KOPT-K1 (cell line): ENCODE measurements around the gene BMP4.

Source experiments
- H3K27ac ChIP-seq: fragments of 200-600 bp; sonication (generic); 2 replicates; pipeline ENCODE4 v1.5.1; 2016; ENCODE audit warnings: antibody characterized with exemption, mild to moderate bottlenecking, low read depth, low read length; ENCODE audit not compliant: poor library complexity, severe bottlenecking
- H3K36me3 ChIP-seq: fragments of 200-600 bp; sonication (generic); 2 replicates; pipeline ENCODE4 v1.5.1; 2017; ENCODE audit warnings: antibody characterized with exemption, mild to moderate bottlenecking, low read length, moderate library complexity; ENCODE audit not compliant: insufficient read depth
- H3K9me3 ChIP-seq: fragments of 200-600 bp; sonication (generic); 2 replicates; pipeline ENCODE4 v1.5.1; 2017; ENCODE audit warnings: antibody characterized with exemption, low read length, mild to moderate bottlenecking; ENCODE audit not compliant: insufficient read depth, poor library complexity, severe bottlenecking

Gene BMP4

DNA sequence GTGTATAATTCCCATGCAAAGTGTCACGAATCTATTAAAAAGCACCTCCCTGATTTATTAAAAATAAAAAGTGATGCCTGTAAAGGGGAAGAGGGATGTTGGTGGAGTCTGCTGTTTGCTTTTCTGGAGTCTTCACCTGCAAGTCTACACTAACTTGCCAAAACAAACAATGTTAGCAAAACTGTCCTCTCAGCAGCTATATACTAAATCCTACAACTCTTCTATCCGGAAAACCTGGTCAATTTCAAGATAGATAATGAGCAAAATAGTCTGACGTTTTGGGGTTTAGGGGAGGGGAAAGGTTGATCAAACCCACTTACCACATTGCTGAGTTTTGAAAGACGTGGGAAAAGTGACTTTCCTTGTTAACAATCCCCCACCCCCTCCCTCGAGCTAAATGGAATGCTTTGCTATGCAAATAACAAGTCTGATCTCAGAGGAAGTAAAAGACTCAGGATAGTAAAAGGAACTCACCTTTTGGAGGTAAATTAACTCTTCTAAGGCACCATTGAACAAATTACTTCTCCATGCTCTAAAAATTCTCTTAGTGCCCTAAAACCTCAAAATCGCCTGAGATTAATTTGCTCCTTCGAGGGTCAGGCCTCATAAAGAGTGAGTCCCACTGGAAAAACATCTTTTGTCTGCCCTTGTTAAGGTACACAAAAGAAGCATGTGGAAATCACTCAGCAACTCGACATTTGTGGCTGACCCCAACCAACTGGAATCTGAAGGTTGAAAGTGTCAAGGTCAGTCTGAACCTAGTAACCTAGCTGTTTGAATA lies 13.5 kb downstream of the BMP4 start:
- H3K9me3 ChIP-seq: no peaks in the 10 kb centered on the region
- no peak overlapping the region for H3K27ac ChIP-seq
- no peaks in the 10 kb centered on the region for H3K36me3 ChIP-seq

DNA sequence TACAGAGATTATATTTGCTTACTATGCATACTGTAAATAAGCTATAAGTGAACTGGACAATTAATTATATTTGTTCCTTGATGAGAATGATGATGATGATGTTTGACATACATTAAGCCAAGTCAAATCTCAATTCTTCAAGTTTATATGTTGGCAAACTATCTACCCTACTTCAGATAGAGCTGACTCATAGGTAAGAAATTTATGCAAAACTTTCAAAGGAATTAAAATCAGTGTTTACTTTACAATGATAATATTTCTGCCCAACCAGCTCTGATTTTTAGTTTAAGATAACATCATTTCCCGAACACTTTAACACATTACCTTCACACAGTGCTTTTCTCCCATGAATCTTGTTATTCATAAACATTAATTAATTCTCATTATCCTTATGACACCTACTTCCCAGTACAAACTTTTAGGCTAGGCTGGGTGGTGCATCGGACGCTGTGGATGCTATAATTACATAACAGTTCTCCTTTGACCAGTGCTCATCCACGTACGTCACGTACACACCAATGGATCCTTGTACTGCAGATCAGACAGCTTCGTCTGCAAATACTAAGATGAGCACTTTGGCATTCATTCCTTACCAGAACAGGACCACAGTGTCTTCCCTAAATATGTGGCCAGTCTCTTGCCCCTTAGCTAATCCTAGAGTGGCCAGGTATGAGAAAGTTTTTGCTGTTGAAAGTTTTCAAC lies 18.3 kb downstream of the BMP4 start:
- no peak overlapping the region for H3K27ac ChIP-seq
- H3K9me3 ChIP-seq: no peaks in the 10 kb centered on the region
- no peaks in the 10 kb centered on the region for H3K36me3 ChIP-seq

GRCh38 chr14:53934778-53935414 lies 21.7 kb downstream of the BMP4 start:
- H3K9me3 ChIP-seq: no peaks in the 10 kb centered on the region
- no peak overlapping the region for H3K27ac ChIP-seq
- no peaks in the 10 kb centered on the region for H3K36me3 ChIP-seq

DNA sequence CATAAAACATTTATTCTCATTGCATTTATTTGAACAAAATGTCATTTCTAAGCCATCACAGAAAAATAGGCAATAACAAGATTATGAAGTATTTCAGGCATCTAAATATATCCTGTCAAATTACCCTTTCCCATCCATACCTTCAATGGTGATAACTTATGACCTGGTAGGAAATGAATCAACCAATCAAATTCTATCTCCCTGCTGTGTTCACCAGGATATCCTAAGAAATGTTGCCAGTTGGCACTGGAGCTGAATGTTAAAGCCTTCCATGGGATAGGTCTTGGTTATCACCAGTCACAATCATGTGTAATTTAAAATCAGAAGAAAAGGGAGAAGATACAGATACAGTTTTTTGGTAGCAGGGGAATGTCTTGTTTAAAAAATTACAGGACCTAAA lies 23.7 kb downstream of the BMP4 start:
- no peak overlapping the region for H3K27ac ChIP-seq
- H3K9me3 ChIP-seq: no peaks in the 10 kb centered on the region
- H3K36me3 ChIP-seq: no peaks in the 10 kb centered on the region

DNA sequence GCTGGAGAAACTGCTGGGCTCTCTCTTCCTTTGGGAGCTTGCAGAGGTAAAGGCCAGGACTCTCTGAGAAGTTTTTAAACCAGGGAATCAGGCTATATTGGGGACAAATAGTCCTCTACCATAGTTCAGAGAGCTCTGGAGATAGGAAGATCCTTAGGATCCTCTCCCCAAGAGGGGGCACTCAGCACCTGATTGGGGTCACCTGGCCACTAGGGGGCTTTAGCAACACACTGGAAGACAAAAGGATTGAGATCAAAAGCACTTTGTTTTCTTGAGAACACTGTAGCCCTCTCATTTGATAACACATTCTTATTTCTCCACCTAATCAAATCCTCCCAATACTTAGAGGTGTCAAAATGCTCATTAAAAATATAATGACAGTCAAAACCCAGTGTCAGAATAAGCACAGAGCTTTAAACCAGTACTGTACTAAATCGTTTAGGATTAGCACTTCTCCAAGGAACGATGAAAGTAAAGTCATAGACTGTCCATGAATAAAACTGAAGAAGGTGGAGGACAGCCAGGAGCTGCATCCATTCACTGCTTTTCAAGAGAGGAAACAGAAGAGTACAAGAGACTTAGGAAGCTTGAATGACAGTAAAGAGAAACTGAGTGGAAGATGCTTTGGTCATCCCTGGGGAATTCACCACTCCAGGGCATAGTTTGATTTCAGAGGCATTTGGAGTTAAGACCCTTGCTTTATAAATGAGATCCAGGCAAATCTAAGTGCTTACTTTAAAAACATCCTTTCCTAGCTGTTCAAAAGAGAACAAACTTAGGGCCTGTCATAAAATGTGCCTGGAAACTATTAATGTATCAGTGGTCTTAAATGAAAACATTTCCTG lies 26.5 kb downstream of the BMP4 start:
- H3K36me3 ChIP-seq: no peaks in the 10 kb centered on the region
- no peaks in the 10 kb centered on the region for H3K9me3 ChIP-seq
- H3K27ac ChIP-seq: no peak overlapping the region

DNA sequence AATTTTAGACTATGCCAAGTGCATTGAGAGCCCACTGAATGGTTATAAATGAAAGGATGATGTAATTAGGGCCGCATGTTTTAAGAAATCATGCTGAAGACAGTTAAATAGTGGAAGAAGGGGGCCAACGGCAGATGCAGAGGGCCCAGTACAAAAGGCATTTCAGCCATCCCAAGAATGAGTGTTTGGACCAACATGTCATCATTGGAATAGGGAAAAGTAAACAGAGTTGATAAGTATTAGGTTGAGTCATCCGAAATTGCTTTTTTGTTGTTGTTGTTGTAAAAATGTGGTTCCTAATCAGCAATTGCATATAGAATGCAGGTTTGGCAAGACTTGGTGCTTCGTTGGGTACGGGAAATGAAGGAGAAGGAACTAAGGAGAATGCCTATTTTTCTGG lies 29.5 kb downstream of the BMP4 start:
- Histone ChIP-seq H3K27ac (no peak overlapping the region), H3K9me3 (no peaks in the 10 kb centered on the region), H3K36me3 (no peaks in the 10 kb centered on the region)

DNA sequence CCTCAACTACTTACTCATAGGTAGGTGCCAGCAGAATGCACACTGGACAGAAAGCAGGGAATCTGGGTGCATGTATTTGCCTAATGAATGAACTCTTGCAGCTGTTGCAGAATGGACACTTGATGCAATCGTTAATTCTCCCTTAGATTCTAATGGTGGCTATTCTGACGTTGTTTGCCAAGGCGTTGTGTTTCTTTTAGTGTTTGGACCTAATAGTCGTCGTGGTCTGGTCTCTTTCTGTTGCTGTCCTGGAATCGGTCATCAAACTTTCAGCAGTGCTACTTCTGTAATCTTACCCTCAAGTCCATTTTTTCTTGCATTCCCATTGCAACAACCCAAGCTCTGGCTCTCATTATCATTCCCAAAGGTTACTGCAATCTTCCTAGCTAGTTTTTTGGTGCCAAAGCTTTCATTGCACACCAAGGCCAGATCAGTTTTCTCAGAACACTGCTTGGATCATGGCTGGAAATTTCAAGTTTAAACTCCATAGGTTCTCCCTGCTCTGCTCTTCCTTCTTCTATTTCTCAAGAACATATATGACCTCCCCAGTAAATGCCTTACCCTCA lies 31.3 kb downstream of the BMP4 start:
- no peak overlapping the region for H3K27ac ChIP-seq
- H3K36me3 ChIP-seq: no peaks in the 10 kb centered on the region
- H3K9me3 ChIP-seq: no peaks in the 10 kb centered on the region

DNA sequence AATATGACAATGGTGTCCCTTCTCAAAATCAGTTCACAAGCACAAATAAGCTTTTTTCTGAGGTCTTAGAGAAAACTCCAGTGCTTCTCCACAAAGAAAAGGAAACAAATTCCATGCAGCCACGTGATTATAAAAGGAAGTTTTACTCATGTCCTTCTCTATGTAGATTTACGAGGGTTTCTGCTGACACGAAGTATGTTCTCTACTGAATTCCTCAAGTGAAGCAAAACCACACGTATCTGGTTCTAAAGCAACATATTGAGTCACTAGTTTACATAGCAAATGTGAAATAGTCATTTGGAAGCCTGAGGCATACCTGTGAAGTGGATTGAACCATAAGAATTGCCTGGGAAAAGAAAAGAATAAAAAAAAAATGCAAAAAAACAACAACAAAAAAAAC lies 31.9 kb downstream of the BMP4 start:
- no peaks in the 10 kb centered on the region for H3K36me3 ChIP-seq
- no peak overlapping the region for H3K27ac ChIP-seq
- no peaks in the 10 kb centered on the region for H3K9me3 ChIP-seq

- Histone ChIP-seq H3K36me3 (no peaks in the 10 kb centered on the region), H3K27ac (no peak overlapping the region), H3K9me3 (no peaks in the 10 kb centered on the region)
Observed at GRCh38 chr14:53921027-53921426, 35.6 kb downstream of the BMP4 start.

- H3K9me3 ChIP-seq: no peaks in the 10 kb centered on the region
Observed at GRCh38 chr14:53916239-53916638, 40.4 kb downstream of the BMP4 start.

DNA sequence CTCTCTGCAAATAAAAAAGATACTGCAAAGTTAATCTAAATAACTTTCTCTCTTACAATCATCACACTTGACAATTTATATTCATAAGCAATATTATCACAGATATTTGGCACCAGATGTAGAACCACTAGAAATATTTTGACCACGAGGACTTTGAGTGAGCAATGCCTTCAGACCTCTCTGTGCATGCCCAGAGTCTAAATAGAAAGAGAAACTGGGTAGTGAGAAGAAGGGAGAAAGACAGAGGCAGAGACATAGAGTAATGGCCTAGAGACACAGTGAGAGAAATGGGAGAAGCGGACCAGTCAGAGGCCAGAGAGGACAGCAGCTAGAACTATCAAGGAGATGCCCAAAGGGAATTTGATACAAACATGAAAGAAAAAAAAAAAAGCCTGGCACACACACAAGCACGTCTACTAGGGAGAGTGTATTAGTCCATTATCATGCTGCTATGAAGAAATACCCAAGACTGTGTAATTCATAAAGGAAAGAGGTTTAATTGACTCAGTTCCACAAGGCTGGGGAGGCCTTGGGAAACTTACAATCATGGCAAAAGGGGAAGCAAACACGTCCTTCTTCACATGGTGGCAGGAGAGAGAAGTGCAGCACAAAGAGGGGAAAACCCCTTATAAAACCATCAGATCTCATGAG lies 41.1 kb downstream of the BMP4 start:
- H3K36me3 ChIP-seq: no peaks in the 10 kb centered on the region
- no peak overlapping the region for H3K27ac ChIP-seq
- no peaks in the 10 kb centered on the region for H3K9me3 ChIP-seq

More at GRCh38 chr14:53916239-53916638, 40.4 kb downstream of the BMP4 start:
- Histone ChIP-seq H3K36me3 (no peaks in the 10 kb centered on the region), H3K27ac (no peak overlapping the region)

GRCh38 chr14:53912021-53912420 lies 44.6 kb downstream of the BMP4 start:
- Histone ChIP-seq H3K36me3 (no peaks in the 10 kb centered on the region), H3K27ac (no peak overlapping the region), H3K9me3 (no peaks in the 10 kb centered on the region)

DNA sequence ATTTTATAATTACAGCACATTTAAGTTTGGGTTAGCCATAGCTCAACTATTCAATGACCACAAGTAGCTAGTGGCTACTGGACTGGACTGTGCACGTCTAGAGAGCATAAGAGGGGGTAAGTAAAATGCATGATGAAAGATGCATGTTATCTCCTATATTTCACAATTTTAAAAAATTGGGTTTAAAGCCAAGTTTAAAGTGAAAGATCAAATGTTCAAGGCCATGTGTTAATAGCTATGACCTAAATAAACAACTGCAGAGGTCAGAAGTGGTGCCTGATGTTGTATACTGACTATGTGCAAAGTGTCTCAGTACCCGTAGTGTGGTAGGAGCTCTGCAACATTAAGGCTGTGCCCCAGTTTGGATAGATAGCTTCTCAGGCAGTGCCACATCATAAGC lies 48.2 kb downstream of the BMP4 start:
- H3K9me3 ChIP-seq: peaks cover 16% of the 10 kb centered on the region
- H3K27ac ChIP-seq: no peak overlapping the region
- H3K36me3 ChIP-seq: no peaks in the 10 kb centered on the region

GRCh38 chr14:53902307-53902706 lies 54.3 kb downstream of the BMP4 start:
- peaks cover 16% of the 10 kb centered on the region for H3K9me3 ChIP-seq
- no peak overlapping the region for H3K27ac ChIP-seq
- no peaks in the 10 kb centered on the region for H3K36me3 ChIP-seq
